ENCODE measurements around the gene PDK3.

Gene PDK3

DNA sequence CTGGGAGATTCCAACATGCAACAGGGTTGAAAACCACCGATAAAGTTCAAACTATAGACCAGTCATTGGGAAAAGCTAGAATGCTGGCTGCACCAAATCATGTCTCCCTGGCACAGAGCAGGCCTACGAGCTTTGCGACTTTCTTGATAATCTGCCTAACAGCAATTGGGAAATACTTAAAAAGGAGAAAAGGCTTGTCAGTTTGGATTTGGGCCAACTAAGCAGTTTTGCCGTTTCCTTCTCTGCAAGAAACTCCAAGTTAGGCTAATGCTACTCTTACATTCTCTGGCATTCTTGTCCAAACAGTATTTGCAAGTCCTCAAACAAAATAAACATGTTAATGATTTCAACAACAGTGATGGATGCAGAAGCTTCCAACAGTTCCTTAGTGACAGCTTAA lies 87.9 kb downstream of the PDK3 start:
- H3K4me3 ChIP-seq (ENCODE audit: low read length): no peak overlapping the region
- no peak for TF ChIP-seq ZNF274 (IDR thresholded peaks at IDR 0.05; ENCODE audit: low read depth, low read length)

DNA sequence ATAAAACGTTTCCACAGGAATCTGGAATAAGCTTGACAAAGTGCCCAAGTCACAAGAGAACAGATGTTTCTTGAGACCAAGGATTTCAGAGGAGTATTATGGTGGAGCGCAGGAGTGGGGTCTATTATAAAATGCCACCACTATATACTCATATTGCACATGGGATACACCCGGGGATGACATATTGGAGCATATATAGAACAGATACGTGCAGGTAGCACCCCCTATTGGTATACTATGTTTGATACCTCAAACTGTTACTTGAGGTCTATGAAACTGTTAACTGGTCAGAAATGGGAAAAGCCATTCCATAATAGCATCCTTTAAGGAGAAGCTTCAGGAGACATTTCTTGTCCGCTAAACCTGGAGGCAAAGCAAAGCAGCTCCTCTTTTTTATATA lies 96.0 kb downstream of the PDK3 start:
- TF ChIP-seq ZNF274 (IDR thresholded peaks at IDR 0.05; ENCODE audit: low read depth, low read length): no peak
- H3K4me3 ChIP-seq (ENCODE audit: low read length): no peak overlapping the region

DNA sequence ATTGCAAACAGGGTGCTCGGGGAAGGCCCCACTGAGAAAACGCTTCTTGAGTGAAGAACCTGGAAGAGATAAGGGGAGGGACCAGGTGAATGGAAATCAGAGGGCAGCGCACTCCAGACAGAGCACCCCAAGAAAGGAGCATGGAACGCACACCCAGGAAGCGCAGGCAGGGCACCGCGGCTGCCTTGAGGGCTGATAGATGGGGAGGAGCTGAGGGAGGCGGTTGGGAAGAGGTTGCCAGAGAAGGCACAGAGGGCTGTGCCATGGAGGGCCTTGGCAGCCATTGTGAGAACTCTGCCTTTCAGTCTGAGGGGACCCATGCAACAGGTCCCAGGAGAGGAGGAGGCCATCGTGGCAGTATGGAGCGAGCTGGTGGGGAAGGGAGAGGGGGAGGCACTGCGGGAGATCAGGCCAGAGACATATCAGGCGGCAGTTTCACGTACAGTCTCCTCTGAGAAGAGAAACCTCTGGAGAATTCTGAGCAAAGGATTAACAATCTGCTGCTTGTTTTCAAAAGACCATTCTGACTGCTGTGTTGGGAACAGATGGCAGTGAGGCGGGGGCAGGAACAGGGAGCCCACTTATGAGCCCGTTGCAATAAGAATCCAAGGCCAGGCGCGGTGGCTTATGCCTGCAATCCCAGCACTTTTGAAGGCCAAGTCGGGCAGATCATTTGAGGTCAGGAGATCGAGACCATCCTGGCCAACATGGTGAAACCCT lies 98.4 kb downstream of the PDK3 start:
- H3K4me3 ChIP-seq (ENCODE audit: low read length): no peak overlapping the region
- TF ChIP-seq ZNF274 (IDR thresholded peaks at IDR 0.05; ENCODE audit: low read depth, low read length): no peak

DNA sequence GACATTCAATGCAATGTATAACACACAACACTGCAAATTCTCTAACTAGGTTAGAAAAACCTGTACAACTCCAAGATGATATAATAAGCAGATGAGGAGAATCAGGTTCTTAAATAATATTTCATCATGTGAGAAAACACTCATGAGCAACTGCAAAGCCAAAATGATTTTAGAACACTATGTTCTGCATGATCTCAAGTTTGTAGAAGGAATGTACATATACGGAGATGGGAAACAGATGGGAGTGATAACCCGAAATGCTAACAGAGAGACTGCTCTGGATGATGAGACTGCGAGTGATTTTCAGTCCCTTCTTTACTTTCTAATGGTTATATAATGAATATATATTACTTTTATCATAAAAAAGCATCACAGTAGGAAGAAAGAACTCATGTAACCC lies 101.2 kb downstream of the PDK3 start:
- H3K4me3 ChIP-seq (ENCODE audit: low read length): no peak overlapping the region
- no peak for TF ChIP-seq ZNF274 (IDR thresholded peaks at IDR 0.05; ENCODE audit: low read depth, low read length)

DNA sequence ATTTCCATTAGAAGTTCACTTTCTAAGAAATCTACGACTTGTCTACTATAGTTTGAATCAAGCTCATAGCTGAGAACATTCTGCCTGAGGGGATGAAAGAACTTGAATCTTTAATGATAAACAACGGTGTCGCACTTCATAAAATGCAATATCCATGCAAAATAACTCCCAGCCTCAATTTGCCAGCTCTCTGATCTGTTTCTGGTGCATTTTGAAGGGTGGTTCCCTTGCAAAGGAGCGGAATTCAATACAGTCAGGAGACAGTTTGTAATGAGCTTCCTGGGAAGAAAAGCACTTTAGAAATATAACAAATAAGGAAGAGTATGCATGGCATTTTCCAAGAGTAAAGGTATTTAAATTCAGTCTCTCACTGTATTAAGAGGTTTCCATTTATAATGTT lies 102.1 kb downstream of the PDK3 start:
- no peak overlapping the region for H3K4me3 ChIP-seq (ENCODE audit: low read length)
- no peak for TF ChIP-seq ZNF274 (IDR thresholded peaks at IDR 0.05; ENCODE audit: low read depth, low read length)

DNA sequence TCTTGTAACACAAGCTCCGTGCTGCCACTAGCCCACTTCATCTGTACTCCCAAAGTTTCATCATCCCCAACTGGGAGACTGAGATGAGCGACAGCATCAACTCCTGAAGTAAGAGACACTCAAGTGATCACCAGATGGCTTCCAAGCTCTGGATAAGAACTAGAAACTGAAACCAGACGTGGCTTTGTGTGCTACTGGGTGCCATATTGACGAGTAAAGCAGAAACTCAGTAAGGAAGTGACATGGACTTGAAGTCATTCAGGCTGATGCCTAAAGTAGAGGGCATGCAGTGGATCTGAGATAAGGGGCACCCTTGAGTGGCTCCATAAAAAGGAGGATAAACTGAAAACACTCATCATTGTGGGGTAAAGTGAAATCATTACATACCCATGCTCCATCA lies 109.7 kb downstream of the PDK3 start:
- H3K4me3 ChIP-seq (ENCODE audit: low read length): no peak overlapping the region
- TF ChIP-seq ZNF274 (IDR thresholded peaks at IDR 0.05; ENCODE audit: low read depth, low read length): no peak

DNA sequence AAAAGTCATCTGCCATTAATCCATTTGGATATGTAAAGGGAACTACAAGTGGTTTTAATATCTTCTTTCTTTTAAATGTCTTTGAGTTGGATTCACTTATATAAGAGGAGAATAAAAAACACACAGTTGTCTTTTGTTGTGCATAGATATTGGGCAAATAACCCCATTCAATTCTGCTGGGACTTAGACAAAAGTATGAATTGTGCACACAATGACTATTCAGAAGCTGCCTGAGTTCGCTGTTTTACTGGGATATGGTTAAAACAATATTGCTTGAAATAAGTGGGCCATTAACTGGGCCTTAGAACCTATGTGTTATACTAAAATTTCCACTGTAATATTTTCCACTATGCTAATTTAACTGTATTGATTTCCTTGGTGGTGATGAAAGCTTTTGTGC lies 110.4 kb downstream of the PDK3 start:
- H3K4me3 ChIP-seq (ENCODE audit: low read length): no peak overlapping the region
- no peak for TF ChIP-seq ZNF274 (IDR thresholded peaks at IDR 0.05; ENCODE audit: low read depth, low read length)

DNA sequence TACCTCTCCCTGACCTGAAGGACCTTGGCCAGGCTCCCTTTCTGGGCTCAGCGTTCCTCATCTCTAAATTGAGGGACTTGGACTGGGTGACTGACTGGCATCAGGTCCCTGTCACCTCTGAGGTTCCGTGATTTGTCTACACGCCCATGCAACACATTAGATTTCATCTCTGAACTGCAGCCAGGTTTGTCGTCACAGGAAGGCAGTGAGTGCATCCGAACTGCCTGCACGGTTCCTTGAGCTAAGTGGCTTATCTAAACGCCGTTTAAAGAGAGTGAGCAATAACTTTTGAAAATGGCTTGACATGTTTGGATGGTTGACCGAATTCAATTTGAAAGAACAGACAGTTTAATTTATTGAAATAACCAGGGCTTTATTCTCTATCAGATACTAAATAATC lies 112.0 kb downstream of the PDK3 start:
- no peak for TF ChIP-seq ZNF274 (IDR thresholded peaks at IDR 0.05; ENCODE audit: low read depth, low read length)
- H3K4me3 ChIP-seq (ENCODE audit: low read length): no peak overlapping the region

Measured in GM08714 (cell line).